ENCODE measurements around the gene ATOH8.

GRCh38 chr2:85822766-85823165 is 69.0 kb downstream of the ATOH8 start:
- TF ChIP-seq CTCF (IDR thresholded peaks at IDR 0.05) (no peak), POLR2A (IDR thresholded peaks at IDR 0.05) (no peak)

Data from heart left ventricle (tissue), 13 donors.